ENCODE measurements around the gene ASF1B. TPM values are rescaled to one million over a fixed set of nuclear protein-coding genes. Genes with fewer than 3 reads are reported as not detected.

ASF1B gene
- total RNA-seq, 4 donors from 2014 or later, result 0.34 to 0.82 (median 0.66) TPM; not detected in 1

GRCh38 chr19:14141041-14141440 lies 4.7 kb upstream of the ASF1B start:
- no peak for TF ChIP-seq CTCF (IDR thresholded peaks at IDR 0.05; ENCODE audit: low read depth)

GRCh38 chr19:14139944-14140343 lies 3.6 kb upstream of the ASF1B start:
- no peak for TF ChIP-seq CTCF (IDR thresholded peaks at IDR 0.05; ENCODE audit: low read depth)

GRCh38 chr19:14138576-14139265 lies 2.3 kb upstream of the ASF1B start:
- TF ChIP-seq CTCF (IDR thresholded peaks at IDR 0.05; ENCODE audit: low read depth), result no peak

- TF ChIP-seq CTCF (IDR thresholded peaks at IDR 0.05; ENCODE audit: low read depth), result no peak
Observed at GRCh38 chr19:14135985-14136508, 342 bp downstream of the ASF1B start.

- TF ChIP-seq CTCF (IDR thresholded peaks at IDR 0.05; ENCODE audit: low read depth), result no peak
Observed at GRCh38 chr19:14135355-14135754, 1.0 kb downstream of the ASF1B start.

GRCh38 chr19:14127929-14128509 lies 8.4 kb downstream of the ASF1B start:
- no peak for TF ChIP-seq CTCF (IDR thresholded peaks at IDR 0.05; ENCODE audit: low read depth)

- no peak for TF ChIP-seq CTCF (IDR thresholded peaks at IDR 0.05; ENCODE audit: low read depth)
Observed at GRCh38 chr19:14127176-14127575, 9.2 kb downstream of the ASF1B start.
